Neural cell (in vitro differentiated cells): ENCODE measurements around the gene CD80. TPM values are rescaled to one million over a fixed set of nuclear protein-coding genes. Genes with fewer than 3 reads are reported as not detected.
A peak's percentile ranks its signal among the peaks of the same experiment; 100 is the strongest.

Experiments
- H2AFZ ChIP-seq: fragments of 200-600, 300-800 bp; sonication (generic), shearing (Covaris generic); 2 replicates; pipeline ENCODE4 v1.6.0; 2014; ENCODE audit warnings: low read depth, mild to moderate bottlenecking, antibody characterized with exemption, low read length, moderate library complexity
- H3F3A ChIP-seq: fragments of 200-600 bp; shearing (Covaris generic); 2 replicates; pipeline ENCODE4 v1.6.1; 2016; ENCODE audit warnings: mild to moderate bottlenecking, moderate library complexity, mixed read lengths, antibody characterized with exemption, low read length; ENCODE audit not compliant: insufficient read depth, poor library complexity, severe bottlenecking
- H3K27ac ChIP-seq: fragments of 200-600, 300-800 bp; sonication (generic), shearing (Covaris generic); 2 replicates; pipeline ENCODE4 v1.5.1; 2014; ENCODE audit warnings: mild to moderate bottlenecking, low read length, moderate library complexity
- H3K27me3 ChIP-seq: fragments of 300-800, 200-600 bp; sonication (generic), shearing (Covaris generic); 2 replicates; pipeline ENCODE4 v1.6.0; 2014; ENCODE audit warnings: mild to moderate bottlenecking, low read depth, low read length, moderate library complexity; ENCODE audit not compliant: insufficient read depth
- H3K36me3 ChIP-seq: fragments of 300-800, 200-600 bp; sonication (generic), shearing (Covaris generic); 2 replicates; pipeline ENCODE4 v1.5.1; 2014; ENCODE audit warnings: mild to moderate bottlenecking, antibody characterized with exemption, low read length, moderate library complexity; ENCODE audit not compliant: insufficient read depth
- H3K4me2 ChIP-seq: fragments of 300-800, 200-600 bp; sonication (generic), shearing (Covaris generic); 2 replicates; pipeline ENCODE4 v1.6.0; 2014; ENCODE audit warnings: mild to moderate bottlenecking, low read length
- H3K4me3 ChIP-seq: fragments of 300-800, 200-600 bp; sonication (generic), shearing (Covaris generic); 2 replicates; pipeline ENCODE4 v1.5.1; 2014; ENCODE audit warnings: mild to moderate bottlenecking, low read length, moderate library complexity
- H3K79me2 ChIP-seq: fragments of 200-600 bp; shearing (Covaris generic); replicated peaks from 2 replicates; pipeline ENCODE4 v1.6.0; 2014; ENCODE audit warnings: mild to moderate bottlenecking, low read length, moderate library complexity; ENCODE audit not compliant: insufficient read depth
- H3K9ac ChIP-seq: fragments of 300-800, 200-600 bp; sonication (generic), shearing (Covaris generic); 2 replicates; pipeline ENCODE4 v1.6.1; 2016; ENCODE audit warnings: mild to moderate bottlenecking, low read length, mixed read lengths
- H3K9me2 ChIP-seq: fragments of 200-600 bp; shearing (Covaris generic); 2 replicates; pipeline ENCODE4 v1.6.1; 2016; ENCODE audit warnings: mild to moderate bottlenecking, low read length, mixed read lengths; ENCODE audit not compliant: insufficient read depth
- H3K9me3 ChIP-seq: fragments of 200-600, 300-800 bp; sonication (generic), shearing (Covaris generic); 2 replicates; pipeline ENCODE4 v1.6.1; 2016; ENCODE audit warnings: mild to moderate bottlenecking, mixed run types, low read length, moderate library complexity, mixed read lengths
- H4K20me1 ChIP-seq: fragments of 200-600 bp; shearing (Covaris generic); 2 replicates; pipeline ENCODE4 v1.6.1; 2016; ENCODE audit warnings: mild to moderate bottlenecking, mixed run types; ENCODE audit not compliant: insufficient read depth
- EP300 ChIP-seq: fragments of 450-650 bp; conservative IDR thresholded peaks from 2 replicates; pipeline ENCODE4 v1.6.1; 2014; ENCODE audit warnings: antibody characterized with exemption, mild to moderate bottlenecking, moderate library complexity; ENCODE audit not compliant: poor library complexity, severe bottlenecking
- EZH2 ChIP-seq: fragments of 200-600, 300-800 bp; shearing (Covaris generic), sonication (generic); IDR thresholded peaks from 2 replicates; pipeline ENCODE4 v1.6.1; 2014; ENCODE audit warnings: antibody characterized with exemption, low read length, borderline replicate concordance, mild to moderate bottlenecking; ENCODE audit not compliant: insufficient read depth, poor library complexity, severe bottlenecking
- MXI1 ChIP-seq: fragments of 450-650 bp; conservative IDR thresholded peaks from 2 replicates; pipeline ENCODE4 v1.6.1; 2014; ENCODE audit warnings: antibody characterized with exemption, mild to moderate bottlenecking; ENCODE audit not compliant: poor library complexity, severe bottlenecking
- POLR2AphosphoS5 ChIP-seq: IDR thresholded peaks from 2 replicates; pipeline ENCODE4 v1.6.1; 2012
- RAD21 ChIP-seq: fragments of 450-650 bp; conservative IDR thresholded peaks from 2 replicates; pipeline ENCODE4 v1.6.1; 2014; ENCODE audit warnings: antibody characterized with exemption, mild to moderate bottlenecking, moderate library complexity
- REST ChIP-seq: IDR thresholded peaks from 2 replicates; pipeline ENCODE4 v1.6.1; 2012; ENCODE audit warnings: borderline replicate concordance
- SMC3 ChIP-seq: fragments of 450-650 bp; conservative IDR thresholded peaks from 2 replicates; pipeline ENCODE4 v1.6.1; 2014; ENCODE audit warnings: antibody characterized with exemption, mild to moderate bottlenecking, moderate library complexity; ENCODE audit not compliant: poor library complexity
- TAF1 ChIP-seq: IDR thresholded peaks from 2 replicates; pipeline ENCODE4 v1.6.1; 2012; ENCODE audit warnings: low read depth
- polyA plus RNA-seq: library from polyadenylated mRNA; depleted of rRNA; stranded (reverse); fragments of >200 nt; gene quantifications from 2 replicates; pipeline ENCODE4 v1.2.3, GENCODE V29; 2014
- TF ChIP-seq, protein P1 (sequence below): fragments of 450-650 bp; IDR thresholded peaks from 2 replicates; pipeline ENCODE4 v1.5.1; 2014; ENCODE audit warnings: antibody characterized with exemption, mild to moderate bottlenecking, moderate library complexity; ENCODE audit not compliant: poor library complexity, severe bottlenecking

The CD80 gene
- polyA plus RNA-seq, 1 donor from 2014 or later = not detected

DNA sequence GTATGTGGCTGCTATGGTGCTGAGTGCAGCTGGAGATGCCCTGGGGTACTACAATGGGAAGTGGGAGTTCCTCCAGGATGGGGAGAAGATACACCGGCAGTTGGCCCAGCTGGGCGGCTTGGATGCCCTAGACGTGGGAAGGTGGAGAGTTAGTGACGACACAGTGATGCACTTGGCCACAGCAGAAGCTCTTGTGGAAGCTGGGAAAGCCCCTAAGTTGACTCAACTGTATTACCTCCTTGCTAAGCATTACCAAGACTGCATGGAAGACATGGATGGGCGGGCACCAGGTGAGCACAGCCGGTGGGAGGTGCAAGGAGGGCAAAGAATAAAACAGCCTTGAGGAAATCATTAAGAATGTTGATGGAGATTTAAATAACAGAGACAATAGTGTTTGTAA lies 22.8 kb upstream of the CD80 start:
- no peaks in the 10 kb centered on the region for H3K79me2 ChIP-seq
- no peak overlapping the region for H3K4me2 ChIP-seq
- no peak overlapping the region for H3K27ac ChIP-seq
- H3K9ac ChIP-seq = no peak overlapping the region
- H2AFZ ChIP-seq = no peak overlapping the region
- no peaks in the 10 kb centered on the region for H3K36me3 ChIP-seq
- no peak overlapping the region for H3K4me3 ChIP-seq
- TF ChIP-seq MXI1 (no peak), POLR2AphosphoS5 (no peak)
- H3K27me3 ChIP-seq = peaks cover 22% of the 10 kb centered on the region
- H3K9me2 ChIP-seq = no peaks in the 10 kb centered on the region
- H3K9me3 ChIP-seq = no peaks in the 10 kb centered on the region
- no peaks in the 10 kb centered on the region for H4K20me1 ChIP-seq
- no peaks in the 10 kb centered on the region for H3F3A ChIP-seq

DNA sequence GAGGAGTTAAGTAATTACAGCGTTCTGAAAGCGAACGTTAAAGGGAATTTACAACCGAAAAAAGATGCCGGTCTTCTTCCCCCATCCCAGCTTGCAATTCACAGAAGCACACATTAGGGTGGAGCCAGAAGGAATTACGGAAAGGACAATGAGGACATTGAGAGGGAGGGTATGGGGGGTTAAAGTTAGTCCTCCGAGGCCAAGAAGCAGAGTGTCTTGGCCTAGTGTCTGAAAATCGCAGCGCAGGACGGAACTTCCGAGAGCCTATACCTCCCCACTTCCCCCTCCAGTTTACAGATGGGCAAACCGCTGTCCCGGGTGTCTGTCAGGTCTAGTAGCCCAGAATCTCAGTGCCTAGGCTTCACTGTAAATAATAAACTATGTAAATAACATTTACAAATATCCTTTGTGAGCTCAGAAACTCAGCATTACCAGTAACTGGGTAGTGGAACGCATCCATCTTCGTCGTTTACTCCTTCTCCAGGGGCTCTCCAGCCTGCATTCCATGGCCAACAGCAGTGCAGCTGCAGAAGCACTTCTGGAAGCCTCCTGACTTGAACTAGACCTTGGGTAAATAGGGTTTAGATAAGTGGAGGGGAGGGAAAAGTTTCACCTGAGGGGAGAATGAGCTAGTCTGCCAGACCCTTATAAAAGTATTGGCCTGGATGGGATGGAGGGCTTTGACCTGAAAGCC lies 20.8 kb upstream of the CD80 start:
- Histone ChIP-seq H3K36me3 (no peaks in the 10 kb centered on the region), H4K20me1 (no peaks in the 10 kb centered on the region), H3K27me3 (peaks cover 22% of the 10 kb centered on the region), H3K9ac (peak overlapping the region; percentile 38), H2AFZ (no peak overlapping the region), H3K4me3 (peak overlapping the region; percentile 69), H3K9me2 (no peaks in the 10 kb centered on the region), H3F3A (no peaks in the 10 kb centered on the region), H3K4me2 (no peak overlapping the region), H3K27ac (no peak overlapping the region), H3K9me3 (no peaks in the 10 kb centered on the region), H3K79me2 (no peaks in the 10 kb centered on the region)
- TF ChIP-seq RAD21 = no peak
- no peak for TF ChIP-seq SMC3
- TF ChIP-seq, protein P1, sequence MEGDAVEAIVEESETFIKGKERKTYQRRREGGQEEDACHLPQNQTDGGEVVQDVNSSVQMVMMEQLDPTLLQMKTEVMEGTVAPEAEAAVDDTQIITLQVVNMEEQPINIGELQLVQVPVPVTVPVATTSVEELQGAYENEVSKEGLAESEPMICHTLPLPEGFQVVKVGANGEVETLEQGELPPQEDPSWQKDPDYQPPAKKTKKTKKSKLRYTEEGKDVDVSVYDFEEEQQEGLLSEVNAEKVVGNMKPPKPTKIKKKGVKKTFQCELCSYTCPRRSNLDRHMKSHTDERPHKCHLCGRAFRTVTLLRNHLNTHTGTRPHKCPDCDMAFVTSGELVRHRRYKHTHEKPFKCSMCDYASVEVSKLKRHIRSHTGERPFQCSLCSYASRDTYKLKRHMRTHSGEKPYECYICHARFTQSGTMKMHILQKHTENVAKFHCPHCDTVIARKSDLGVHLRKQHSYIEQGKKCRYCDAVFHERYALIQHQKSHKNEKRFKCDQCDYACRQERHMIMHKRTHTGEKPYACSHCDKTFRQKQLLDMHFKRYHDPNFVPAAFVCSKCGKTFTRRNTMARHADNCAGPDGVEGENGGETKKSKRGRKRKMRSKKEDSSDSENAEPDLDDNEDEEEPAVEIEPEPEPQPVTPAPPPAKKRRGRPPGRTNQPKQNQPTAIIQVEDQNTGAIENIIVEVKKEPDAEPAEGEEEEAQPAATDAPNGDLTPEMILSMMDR = no peak
- TF ChIP-seq MXI1 = no peak
- no peak for TF ChIP-seq EP300
- no peak for TF ChIP-seq TAF1
- no peak for TF ChIP-seq POLR2AphosphoS5
- TF ChIP-seq REST = no peak
- no peak for TF ChIP-seq EZH2
